ENCODE data around the gene TMEM63B.
A peak's percentile ranks its signal among the peaks of the same experiment; 100 is the strongest.
"Not testable (repeated sequence)": the region's sequence is repeated elsewhere in the genome, so short reads cannot be mapped to it uniquely, and the experiment has no call there.

The TMEM63B gene

GRCh38 chr6:44094403-44095242 lies 32.7 kb upstream of the TMEM63B start:
- DNase-seq (ENCODE audit: low spot score) = no peak

- not testable (repeated sequence) for DNase-seq (ENCODE audit: low spot score)
These were observed 32.1 kb upstream of the TMEM63B start for GRCh38 chr6:44095243-44095623.

DNA sequence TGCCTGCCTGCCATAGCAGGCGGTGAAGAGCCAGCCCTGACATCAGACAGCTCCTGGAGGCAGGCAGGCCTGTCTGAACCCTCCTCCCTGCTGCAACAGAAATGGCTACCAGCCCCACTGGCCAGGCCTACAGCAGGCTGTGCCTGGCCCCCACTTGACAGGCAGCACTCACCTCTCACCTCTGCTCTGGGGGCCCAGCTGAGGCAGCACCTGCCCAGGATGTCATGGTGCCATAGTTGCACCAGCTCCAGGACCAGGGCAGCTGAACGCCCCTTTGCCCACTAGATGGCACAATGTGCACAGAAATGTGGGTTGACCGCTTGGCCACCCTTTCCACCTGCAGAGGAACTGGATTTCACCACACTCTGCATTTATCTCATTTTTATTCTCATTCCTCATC lies 30.7 kb upstream of the TMEM63B start:
- peak; percentile 60 for DNase-seq (ENCODE audit: low spot score)

GRCh38 chr6:44097782-44098317 lies 29.5 kb upstream of the TMEM63B start:
- no peak for DNase-seq (ENCODE audit: low spot score)

- no peak for DNase-seq (ENCODE audit: low spot score)
These were observed 28.2 kb upstream of the TMEM63B start for GRCh38 chr6:44099192-44099591.

- DNase-seq (ENCODE audit: low spot score) = no peak
These were observed 27.2 kb upstream of the TMEM63B start for GRCh38 chr6:44100088-44100550.

DNA sequence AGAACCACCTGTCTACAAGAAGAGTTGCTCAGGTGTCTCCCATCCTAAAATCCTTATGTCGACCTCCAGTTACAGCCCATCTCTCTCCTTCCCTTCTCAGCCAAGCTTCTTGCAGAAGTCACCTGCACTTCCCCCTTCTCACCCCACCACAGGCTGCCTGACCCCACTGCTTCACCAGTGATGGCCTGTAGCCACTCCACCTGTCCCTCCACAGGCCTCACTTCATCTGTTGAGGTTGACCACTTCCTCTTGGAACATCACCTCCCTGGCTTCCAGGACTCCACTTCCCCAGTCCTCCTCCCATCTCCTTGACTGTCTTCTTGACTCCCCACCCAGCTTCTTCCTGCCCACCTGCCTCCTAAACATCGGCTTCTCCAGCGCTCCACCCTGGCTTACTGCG lies 25.5 kb upstream of the TMEM63B start:
- DNase-seq (ENCODE audit: low spot score) = no peak

DNA sequence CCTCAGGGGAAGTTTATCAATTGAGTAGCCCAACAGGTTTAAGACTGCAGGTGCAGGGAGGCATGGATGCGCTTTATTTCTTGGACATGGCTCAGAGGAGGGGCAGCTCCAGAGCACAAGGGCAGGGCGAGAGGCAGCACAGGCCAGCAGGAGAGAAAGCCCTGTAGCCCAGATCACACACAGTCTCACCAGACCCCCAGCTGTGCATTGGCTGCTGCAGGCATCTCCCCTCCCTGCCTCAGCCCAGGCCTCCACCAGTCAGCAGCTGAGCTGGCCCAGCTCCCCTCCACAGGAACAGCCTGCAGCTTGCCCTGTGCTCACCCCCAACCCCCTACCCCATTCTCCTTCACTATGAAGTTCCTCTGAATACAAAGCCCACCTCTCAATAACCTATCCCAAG lies 24.8 kb upstream of the TMEM63B start:
- DNase-seq (ENCODE audit: low spot score) = no peak

DNA sequence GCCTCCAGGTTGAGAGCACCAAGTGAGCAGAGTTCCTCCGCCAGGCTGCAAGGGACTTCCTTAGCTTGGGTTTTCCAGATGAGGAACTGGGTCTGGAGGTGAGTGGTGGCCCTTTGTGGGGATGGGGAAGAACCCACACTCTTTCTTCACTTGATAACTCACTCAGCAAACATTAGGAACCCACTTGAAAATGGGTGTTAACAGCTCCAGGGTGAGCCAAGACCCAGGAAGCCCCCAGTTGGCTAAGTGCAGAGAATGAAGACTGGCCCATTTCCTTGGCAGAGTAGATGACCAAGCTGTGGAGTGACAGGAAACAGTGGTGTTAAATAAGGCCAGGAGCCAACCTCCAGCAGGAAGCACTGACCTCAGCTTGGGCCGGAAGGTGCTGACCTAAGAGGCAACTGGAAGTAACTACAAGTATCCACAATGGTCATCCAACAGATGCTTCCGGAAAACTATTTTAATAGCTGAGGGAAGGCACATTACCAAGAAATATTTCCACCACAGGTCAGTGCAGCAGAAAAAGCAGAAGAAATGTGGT lies 22.8 kb upstream of the TMEM63B start:
- DNase-seq (ENCODE audit: low spot score) = no peak

- no peak for DNase-seq (ENCODE audit: low spot score)
These were observed 22.2 kb upstream of the TMEM63B start for GRCh38 chr6:44105146-44105545.

DNA sequence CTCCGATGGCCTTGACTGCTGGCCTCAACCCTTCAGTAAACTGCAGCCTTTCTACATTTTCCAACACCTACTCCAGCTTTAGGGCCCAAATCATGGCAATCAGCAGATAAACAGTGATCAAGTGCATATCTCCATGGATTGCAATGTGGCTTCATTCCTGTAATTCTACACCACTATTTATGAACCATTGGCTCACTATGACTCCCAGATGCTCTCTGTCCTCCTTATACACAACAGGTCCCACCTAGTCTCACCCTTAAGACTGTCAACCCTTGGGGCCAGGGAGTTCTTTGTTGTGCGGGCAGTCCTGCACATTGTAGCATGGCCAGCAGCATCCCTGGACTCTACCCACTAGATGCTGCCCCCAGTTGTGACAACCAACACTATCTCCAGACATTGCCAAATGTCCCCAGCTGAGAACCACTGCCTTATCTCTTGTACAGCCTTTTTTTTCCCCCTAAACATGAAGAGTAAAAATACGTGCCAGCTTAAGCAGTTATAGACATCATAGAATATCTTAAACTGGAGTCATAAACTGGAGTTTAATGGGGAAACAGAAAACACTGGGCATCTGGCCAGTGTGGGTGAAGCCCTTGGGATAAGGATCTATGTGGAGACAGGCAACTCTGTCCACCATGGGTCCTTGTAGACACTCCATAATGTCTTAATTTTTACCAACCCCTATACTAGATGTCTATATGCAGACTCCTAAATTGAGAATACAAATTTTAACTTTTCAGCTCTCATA lies 21.2 kb upstream of the TMEM63B start:
- no peak for DNase-seq (ENCODE audit: low spot score)

DNA sequence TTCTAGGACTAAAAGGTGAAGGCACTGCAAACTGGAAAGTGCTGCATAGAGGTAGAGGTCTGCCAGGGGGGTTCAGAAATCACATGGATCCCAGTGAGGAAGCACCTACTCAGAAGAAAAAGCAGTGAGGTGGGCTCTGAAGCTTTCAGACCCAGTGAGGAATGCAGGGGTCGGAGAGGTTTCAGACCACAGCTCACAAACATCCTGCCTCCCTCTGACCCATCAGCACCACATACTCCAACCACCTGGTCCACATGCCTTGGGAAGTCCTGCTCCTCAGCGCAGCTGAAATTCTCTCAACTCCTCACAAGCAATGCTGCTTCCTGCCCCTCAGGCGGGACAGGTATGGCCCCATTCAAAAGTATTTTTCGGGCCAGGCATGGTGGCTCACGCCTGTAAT lies 20.3 kb upstream of the TMEM63B start:
- no peak for DNase-seq (ENCODE audit: low spot score)

- DNase-seq (ENCODE audit: low spot score) = no peak
These were observed 18.9 kb upstream of the TMEM63B start for GRCh38 chr6:44108471-44108870.

DNA sequence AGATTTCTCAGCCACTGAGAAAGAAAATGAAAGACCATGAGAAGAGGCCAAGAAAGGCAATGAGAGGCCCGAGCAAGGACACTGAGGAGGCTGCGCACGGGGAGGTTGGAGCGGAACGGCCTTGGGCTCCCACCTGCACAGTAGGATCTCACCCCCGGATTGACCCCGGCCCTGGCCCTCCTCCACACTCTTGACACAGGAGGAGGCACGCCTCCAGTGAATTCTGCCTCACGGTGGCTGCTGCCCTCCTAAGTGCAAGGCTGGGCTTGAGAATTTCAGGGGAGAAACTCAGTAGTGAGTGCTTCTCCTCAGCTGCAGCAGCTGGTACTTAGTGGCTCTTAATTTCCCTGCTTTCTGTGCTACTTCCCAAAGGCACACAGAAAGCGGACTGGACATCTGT lies 18.1 kb upstream of the TMEM63B start:
- DNase-seq (ENCODE audit: low spot score) = no peak

GRCh38 chr6:44110005-44110676 lies 17.2 kb upstream of the TMEM63B start:
- DNase-seq (ENCODE audit: low spot score) = no peak

DNA sequence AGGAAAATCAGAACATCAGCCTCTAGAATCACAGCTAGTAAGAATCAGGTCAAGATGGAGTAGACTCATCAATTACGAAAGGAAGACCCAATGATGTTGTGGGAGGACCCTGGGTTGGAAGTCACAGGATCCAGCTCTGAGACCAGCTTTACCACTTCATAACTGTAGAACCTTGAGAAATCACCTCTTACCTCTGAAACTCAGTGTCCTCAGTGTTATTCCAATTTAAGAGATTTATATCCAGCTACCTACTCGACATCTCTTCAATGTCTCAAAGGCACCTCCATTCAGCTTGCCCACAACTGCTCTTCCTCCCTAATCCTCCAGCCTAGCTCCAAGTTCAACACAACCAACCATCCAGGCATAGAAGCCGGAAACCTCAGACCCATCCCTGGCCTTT lies 16.4 kb upstream of the TMEM63B start:
- DNase-seq (ENCODE audit: low spot score) = no peak

DNA sequence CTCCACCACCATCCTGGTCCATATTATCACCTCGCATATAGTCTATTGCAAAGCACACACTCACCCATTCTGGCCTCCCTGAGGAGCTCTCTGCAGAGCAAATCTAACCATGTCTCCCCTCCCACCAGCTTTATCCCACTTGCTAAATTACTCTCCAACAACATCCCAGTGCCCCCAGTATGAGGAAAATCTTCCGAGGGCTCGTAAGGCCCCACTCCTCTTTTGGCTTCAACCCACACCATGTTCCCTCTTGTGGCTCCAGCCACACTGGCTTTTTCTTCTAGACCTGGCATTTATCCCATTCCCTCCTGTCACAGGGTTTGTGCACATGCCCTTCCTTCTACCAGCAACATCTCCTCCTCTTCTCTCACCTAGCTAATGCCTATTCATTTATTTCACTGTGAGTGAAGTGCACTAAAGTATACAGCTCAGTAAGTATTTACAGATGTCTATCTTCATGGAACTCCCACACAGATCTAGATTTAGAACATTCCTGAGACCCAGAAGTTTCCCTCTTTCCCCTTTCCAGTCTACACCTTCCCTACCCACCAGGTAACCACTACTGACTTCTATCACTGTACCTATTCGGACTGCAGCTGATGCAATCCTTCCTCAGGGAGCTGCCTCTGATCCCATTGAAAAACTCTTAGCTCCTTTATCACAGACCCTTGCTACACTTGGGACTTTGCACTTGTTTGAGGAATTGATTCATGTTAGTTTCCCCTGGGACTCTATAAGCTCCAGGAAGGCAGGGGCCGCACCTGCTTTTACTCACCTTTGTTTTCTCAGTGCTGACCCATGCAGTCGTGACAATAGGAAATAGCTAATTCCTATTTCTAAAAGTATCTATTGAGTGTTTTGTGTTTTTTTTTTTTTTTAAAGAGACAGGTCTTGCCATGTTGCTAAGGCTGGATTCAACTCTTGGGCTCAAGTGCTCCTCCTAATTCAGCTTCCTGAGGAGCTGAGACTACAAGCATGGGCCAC lies 15.6 kb upstream of the TMEM63B start:
- DNase-seq (ENCODE audit: low spot score) = no peak

- no peak for DNase-seq (ENCODE audit: low spot score)
These were observed 13.9 kb upstream of the TMEM63B start for GRCh38 chr6:44113414-44113813.

DNA sequence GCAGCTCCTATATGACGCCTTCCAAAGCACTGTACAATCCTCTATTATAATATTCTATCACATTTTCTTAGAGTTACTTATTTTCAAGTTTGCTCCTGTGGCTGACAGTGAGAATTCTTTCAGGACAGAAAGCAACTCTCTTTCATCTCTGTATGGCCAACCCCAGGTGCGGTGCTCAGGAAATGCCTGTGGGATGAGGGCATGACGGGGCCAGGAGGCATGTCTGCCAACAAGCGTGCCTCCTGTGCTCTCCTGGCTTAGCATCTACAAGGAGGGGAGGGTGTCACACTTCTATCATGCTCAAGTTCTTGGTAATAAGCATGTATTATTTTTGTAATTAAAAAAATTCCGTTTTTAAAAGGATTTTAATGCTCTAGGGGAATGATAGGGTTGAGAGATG lies 11.5 kb upstream of the TMEM63B start:
- no peak for DNase-seq (ENCODE audit: low spot score)

GRCh38 chr6:44116641-44117382 lies 10.5 kb upstream of the TMEM63B start:
- no peak for DNase-seq (ENCODE audit: low spot score)
